GM12878 (cell line): ENCODE measurements around the gene RAP1GAP.

Experiments
- CBX3 ChIP-seq: fragments of 200-600 bp; sonication (generic); IDR thresholded peaks from 2 replicates; pipeline ENCODE4 v1.6.1; 2016; ENCODE audit warnings: low read depth, borderline replicate concordance
- CHD2 ChIP-seq: IDR thresholded peaks from 2 replicates; pipeline ENCODE4 v1.6.1; 2011; ENCODE audit warnings: low read depth, low read length, improper control_type of control experiment, borderline replicate concordance
- JUNB ChIP-seq: IDR thresholded peaks from 2 replicates; pipeline ENCODE4 v1.6.1; 2016; ENCODE audit warnings: antibody characterized with exemption, mild to moderate bottlenecking
- NBN ChIP-seq: fragments of 450-650 bp; IDR thresholded peaks from 2 replicates; pipeline ENCODE4 v1.6.1; 2016
- POLR2A ChIP-seq: IDR thresholded peaks from 2 replicates; pipeline ENCODE4 v1.6.1; 2011; ENCODE audit warnings: low read depth, mild to moderate bottlenecking, low read length
- RB1 ChIP-seq: fragments of 450-650 bp; formaldehyde crosslinking; IDR thresholded peaks from 2 replicates; pipeline ENCODE4 v1.6.1; 2017; ENCODE audit warnings: mild to moderate bottlenecking, borderline replicate concordance
- RCOR1 ChIP-seq: conservative IDR thresholded peaks from 2 replicates; pipeline ENCODE4 v1.6.1; 2012; ENCODE audit warnings: low read depth, low read length, improper control_type of control experiment
- SMAD1 ChIP-seq: fragments of 450-650 bp; IDR thresholded peaks from 2 replicates; pipeline ENCODE4 v1.6.1; 2018; ENCODE audit warnings: mild to moderate bottlenecking, low read depth; ENCODE audit not compliant: partially characterized antibody
- SUZ12 ChIP-seq: fragments of 200-600 bp; sonication (generic); IDR thresholded peaks from one replicate; pipeline ENCODE4 v1.6.1; 2018; ENCODE audit warnings: antibody characterized with exemption, mild to moderate bottlenecking; ENCODE audit not compliant: unreplicated experiment
- TAF1 ChIP-seq: IDR thresholded peaks from 2 replicates; pipeline ENCODE4 v1.6.1; 2011; ENCODE audit warnings: mild to moderate bottlenecking, low read depth, low read length, borderline replicate concordance
- ZZZ3 ChIP-seq: IDR thresholded peaks from 2 replicates; pipeline ENCODE4 v1.6.1; 2011; ENCODE audit warnings: low read depth; ENCODE audit not compliant: control insufficient read depth, insufficient read length
- TF ChIP-seq, protein P1 (sequence below), 3 experiments: IDR thresholded peaks in 2 of 3; conservative IDR thresholded peaks in 1 of 3; 2 replicates each; pipeline ENCODE4 v1.5.1; 2011; ENCODE audit warnings: low read depth in 3 of 3, low read length in 3 of 3, mild to moderate bottlenecking in 3 of 3, control low read depth in 2 of 3, moderate library complexity in 2 of 3, inconsistent platforms in 1 of 3, mixed read lengths in 1 of 3; ENCODE audit not compliant: control insufficient read depth in 2 of 3, insufficient read depth in 1 of 3; ENCODE audit errors: extremely low read depth in 1 of 3
- TF ChIP-seq, protein P2 (sequence below): IDR thresholded peaks from 2 replicates; pipeline ENCODE4 v1.6.1; 2012; ENCODE audit warnings: low read depth, low read length, improper control_type of control experiment
- TF ChIP-seq, protein P3 (sequence below): IDR thresholded peaks from 2 replicates; pipeline ENCODE4 v1.6.1; 2012; ENCODE audit warnings: low read depth, low read length, improper control_type of control experiment

DNA sequence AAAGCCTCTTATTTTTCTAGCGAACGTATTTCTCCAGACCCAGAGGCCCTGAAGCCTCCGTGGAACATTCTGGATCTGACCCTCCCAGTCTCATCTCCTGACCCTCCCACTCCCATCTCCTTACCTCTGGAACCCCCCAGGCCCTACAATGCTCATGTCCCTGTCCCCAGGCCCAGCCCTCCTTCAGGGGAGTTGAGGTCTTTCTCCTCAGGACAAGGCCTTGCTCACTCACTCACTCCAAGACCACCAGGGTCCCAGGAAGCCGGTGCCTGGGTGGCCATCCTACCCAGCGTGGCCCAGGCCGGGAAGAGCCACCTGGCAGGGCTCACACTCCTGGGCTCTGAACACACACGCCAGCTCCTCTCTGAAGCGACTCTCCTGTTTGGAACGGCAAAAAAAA is 91.2 kb downstream of the RAP1GAP start:
- no peak for TF ChIP-seq ZZZ3
- no peak for TF ChIP-seq NBN
- no peak for TF ChIP-seq SMAD1
- TF ChIP-seq, protein P1, sequence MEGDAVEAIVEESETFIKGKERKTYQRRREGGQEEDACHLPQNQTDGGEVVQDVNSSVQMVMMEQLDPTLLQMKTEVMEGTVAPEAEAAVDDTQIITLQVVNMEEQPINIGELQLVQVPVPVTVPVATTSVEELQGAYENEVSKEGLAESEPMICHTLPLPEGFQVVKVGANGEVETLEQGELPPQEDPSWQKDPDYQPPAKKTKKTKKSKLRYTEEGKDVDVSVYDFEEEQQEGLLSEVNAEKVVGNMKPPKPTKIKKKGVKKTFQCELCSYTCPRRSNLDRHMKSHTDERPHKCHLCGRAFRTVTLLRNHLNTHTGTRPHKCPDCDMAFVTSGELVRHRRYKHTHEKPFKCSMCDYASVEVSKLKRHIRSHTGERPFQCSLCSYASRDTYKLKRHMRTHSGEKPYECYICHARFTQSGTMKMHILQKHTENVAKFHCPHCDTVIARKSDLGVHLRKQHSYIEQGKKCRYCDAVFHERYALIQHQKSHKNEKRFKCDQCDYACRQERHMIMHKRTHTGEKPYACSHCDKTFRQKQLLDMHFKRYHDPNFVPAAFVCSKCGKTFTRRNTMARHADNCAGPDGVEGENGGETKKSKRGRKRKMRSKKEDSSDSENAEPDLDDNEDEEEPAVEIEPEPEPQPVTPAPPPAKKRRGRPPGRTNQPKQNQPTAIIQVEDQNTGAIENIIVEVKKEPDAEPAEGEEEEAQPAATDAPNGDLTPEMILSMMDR (IDR thresholded peaks at IDR 0.05 in 2 of 3, conservative IDR thresholded peaks at IDR 0.05 in 1 of 3; ENCODE audit: control insufficient read depth in 2 of 3, extremely low read depth in 1 of 3, insufficient read depth in 1 of 3, low read depth in 3 of 3, low read length in 3 of 3), result no peak
- no peak for TF ChIP-seq TAF1
- TF ChIP-seq CHD2, result no peak
- TF ChIP-seq, protein P2, sequence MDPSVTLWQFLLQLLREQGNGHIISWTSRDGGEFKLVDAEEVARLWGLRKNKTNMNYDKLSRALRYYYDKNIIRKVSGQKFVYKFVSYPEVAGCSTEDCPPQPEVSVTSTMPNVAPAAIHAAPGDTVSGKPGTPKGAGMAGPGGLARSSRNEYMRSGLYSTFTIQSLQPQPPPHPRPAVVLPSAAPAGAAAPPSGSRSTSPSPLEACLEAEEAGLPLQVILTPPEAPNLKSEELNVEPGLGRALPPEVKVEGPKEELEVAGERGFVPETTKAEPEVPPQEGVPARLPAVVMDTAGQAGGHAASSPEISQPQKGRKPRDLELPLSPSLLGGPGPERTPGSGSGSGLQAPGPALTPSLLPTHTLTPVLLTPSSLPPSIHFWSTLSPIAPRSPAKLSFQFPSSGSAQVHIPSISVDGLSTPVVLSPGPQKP, result no peak
- TF ChIP-seq RB1, result no peak
- no peak for TF ChIP-seq RCOR1
- TF ChIP-seq, protein P3, sequence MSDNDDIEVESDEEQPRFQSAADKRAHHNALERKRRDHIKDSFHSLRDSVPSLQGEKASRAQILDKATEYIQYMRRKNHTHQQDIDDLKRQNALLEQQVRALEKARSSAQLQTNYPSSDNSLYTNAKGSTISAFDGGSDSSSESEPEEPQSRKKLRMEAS, result no peak
- no peak for TF ChIP-seq POLR2A
- TF ChIP-seq SUZ12, result no peak
- TF ChIP-seq JUNB, result no peak
- TF ChIP-seq CBX3, result no peak
